ENCODE results near the gene ASB6. TPM values are rescaled to one million over a fixed set of nuclear protein-coding genes. Genes with fewer than 3 reads are reported as not detected.

ASB6 gene
- total RNA-seq, 1 donor = 20.3 TPM

- H3K4me3 ChIP-seq (ENCODE audit: low read depth, low read length) = no peak overlapping the region
- DNase-seq (ENCODE audit: low read depth) = no peak
- TF ChIP-seq CTCF (IDR thresholded peaks at IDR 0.05; ENCODE audit: insufficient read depth, low read depth, low read length) = no peak
These were observed 40.4 kb upstream of the ASB6 start for GRCh38 chr9:129682381-129682780.

GRCh38 chr9:129681924-129682323, 40.0 kb upstream of the ASB6 start:
- no peak overlapping the region for H3K4me3 ChIP-seq (ENCODE audit: low read depth, low read length)
- no peak for TF ChIP-seq CTCF (IDR thresholded peaks at IDR 0.05; ENCODE audit: insufficient read depth, low read depth, low read length)
- no peak for DNase-seq (ENCODE audit: low read depth)

GRCh38 chr9:129679537-129679936, 37.6 kb upstream of the ASB6 start:
- TF ChIP-seq CTCF (IDR thresholded peaks at IDR 0.05; ENCODE audit: insufficient read depth, low read depth, low read length) = no peak
- H3K4me3 ChIP-seq (ENCODE audit: low read depth, low read length) = no peak overlapping the region

GRCh38 chr9:129678844-129679243, 36.9 kb upstream of the ASB6 start:
- DNase-seq (ENCODE audit: low read depth) = no peak
- TF ChIP-seq CTCF (IDR thresholded peaks at IDR 0.05; ENCODE audit: insufficient read depth, low read depth, low read length) = no peak
- H3K4me3 ChIP-seq (ENCODE audit: low read depth, low read length) = no peak overlapping the region

More at GRCh38 chr9:129679537-129679936, 37.6 kb upstream of the ASB6 start:
- DNase-seq (ENCODE audit: low read depth) = no peak

- no peak for TF ChIP-seq CTCF (IDR thresholded peaks at IDR 0.05; ENCODE audit: insufficient read depth, low read depth, low read length)
- no peak for DNase-seq (ENCODE audit: low read depth)
- H3K4me3 ChIP-seq (ENCODE audit: low read depth, low read length) = no peak overlapping the region
These were observed 35.5 kb upstream of the ASB6 start for GRCh38 chr9:129677456-129677855.

GRCh38 chr9:129676975-129677374, 35.0 kb upstream of the ASB6 start:
- H3K4me3 ChIP-seq (ENCODE audit: low read depth, low read length) = no peak overlapping the region
- no peak for TF ChIP-seq CTCF (IDR thresholded peaks at IDR 0.05; ENCODE audit: insufficient read depth, low read depth, low read length)
- no peak for DNase-seq (ENCODE audit: low read depth)

GRCh38 chr9:129676287-129676686, 34.3 kb upstream of the ASB6 start:
- no peak for DNase-seq (ENCODE audit: low read depth)
- TF ChIP-seq CTCF (IDR thresholded peaks at IDR 0.05; ENCODE audit: insufficient read depth, low read depth, low read length) = no peak
- no peak overlapping the region for H3K4me3 ChIP-seq (ENCODE audit: low read depth, low read length)
